ENCODE data around the gene HSPA12A. TPM values are rescaled to one million over a fixed set of nuclear protein-coding genes. Genes with fewer than 3 reads are reported as not detected.
"Not testable (repeated sequence)": the region's sequence is repeated elsewhere in the genome, so short reads cannot be mapped to it uniquely, and the experiment has no call there.

The HSPA12A gene
- polyA plus RNA-seq, 1 donor (not counting 4 experiments of a cell fraction or from before 2014, with no cell fraction given): 8.1 TPM

DNA sequence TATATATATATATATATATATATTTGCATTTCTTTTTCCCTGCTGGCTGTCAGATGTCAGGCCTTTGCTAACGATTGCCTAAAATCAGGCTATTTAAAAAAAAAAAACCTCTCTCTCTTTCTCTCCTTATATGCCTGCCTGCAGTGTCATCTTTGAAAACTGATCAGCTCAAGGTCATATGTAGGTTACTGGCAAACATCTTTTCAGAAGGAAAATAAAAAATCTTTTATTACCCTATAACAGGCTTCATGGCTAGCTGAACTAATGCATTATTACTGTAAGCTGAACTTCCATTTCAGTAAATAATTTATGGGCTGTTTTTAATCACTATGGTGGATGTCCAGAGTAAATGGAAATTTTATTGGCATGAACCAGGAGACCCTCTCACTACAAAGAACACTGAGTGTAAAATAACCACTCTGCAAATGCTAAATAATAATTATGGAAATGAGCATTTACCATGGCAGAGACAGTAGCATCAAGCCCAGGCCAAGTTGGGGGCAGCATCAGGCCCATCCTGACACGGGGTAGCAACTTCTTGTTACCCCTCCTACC is 29.3 kb downstream of the HSPA12A start:
- TF ChIP-seq, protein P1, sequence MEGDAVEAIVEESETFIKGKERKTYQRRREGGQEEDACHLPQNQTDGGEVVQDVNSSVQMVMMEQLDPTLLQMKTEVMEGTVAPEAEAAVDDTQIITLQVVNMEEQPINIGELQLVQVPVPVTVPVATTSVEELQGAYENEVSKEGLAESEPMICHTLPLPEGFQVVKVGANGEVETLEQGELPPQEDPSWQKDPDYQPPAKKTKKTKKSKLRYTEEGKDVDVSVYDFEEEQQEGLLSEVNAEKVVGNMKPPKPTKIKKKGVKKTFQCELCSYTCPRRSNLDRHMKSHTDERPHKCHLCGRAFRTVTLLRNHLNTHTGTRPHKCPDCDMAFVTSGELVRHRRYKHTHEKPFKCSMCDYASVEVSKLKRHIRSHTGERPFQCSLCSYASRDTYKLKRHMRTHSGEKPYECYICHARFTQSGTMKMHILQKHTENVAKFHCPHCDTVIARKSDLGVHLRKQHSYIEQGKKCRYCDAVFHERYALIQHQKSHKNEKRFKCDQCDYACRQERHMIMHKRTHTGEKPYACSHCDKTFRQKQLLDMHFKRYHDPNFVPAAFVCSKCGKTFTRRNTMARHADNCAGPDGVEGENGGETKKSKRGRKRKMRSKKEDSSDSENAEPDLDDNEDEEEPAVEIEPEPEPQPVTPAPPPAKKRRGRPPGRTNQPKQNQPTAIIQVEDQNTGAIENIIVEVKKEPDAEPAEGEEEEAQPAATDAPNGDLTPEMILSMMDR (optimal IDR thresholded peaks at IDR 0.05 in 1 of 3, IDR thresholded peaks at IDR 0.05 in 1 of 3, conservative IDR thresholded peaks at IDR 0.05 in 1 of 3; ENCODE audit: extremely low read depth in 1 of 3, insufficient read depth in 2 of 3, low read length in 3 of 3): no peak
- Histone ChIP-seq H3K36me3 (ENCODE audit: control insufficient read depth in 2 of 2, extremely low read depth in 1 of 2, insufficient read depth in 2 of 2, low read length in 2 of 2) (no peaks in the 10 kb centered on the region), H4K20me1 (ENCODE audit: control insufficient read depth, extremely low read depth, insufficient read depth, low read length) (no peaks in the 10 kb centered on the region), H3K27ac (ENCODE audit: control insufficient read depth, insufficient read depth, low read length) (no peak overlapping the region), H3K79me2 (ENCODE audit: control insufficient read depth, insufficient read depth, low read length) (no peaks in the 10 kb centered on the region), H3K4me2 (ENCODE audit: control insufficient read depth, extremely low read depth, insufficient read depth, low read depth, low read length) (no peak overlapping the region), H3K4me1 (ENCODE audit: control insufficient read depth, extremely low read depth, insufficient read depth, low read length) (no peaks in the 10 kb centered on the region), H3K9me3 (ENCODE audit: control insufficient read depth, low read depth, low read length) (no peaks in the 10 kb centered on the region), H3K9ac (ENCODE audit: control insufficient read depth, extremely low read depth, insufficient read depth, low read length) (no peak overlapping the region), H3K27me3 (ENCODE audit: control insufficient read depth, extremely low read depth, insufficient read depth, low read length) (no peaks in the 10 kb centered on the region), H3K4me3 (ENCODE audit: control insufficient read depth in 2 of 3, extremely low read depth in 1 of 3, insufficient read depth in 2 of 3, low read depth in 1 of 3, low read length in 3 of 3) (no peak overlapping the region), H2AFZ (ENCODE audit: control insufficient read depth, low read length) (no peak overlapping the region), H3K9me1 (ENCODE audit: control insufficient read depth, extremely low read depth, insufficient read depth, low read length) (no peaks in the 10 kb centered on the region)
- dilution Hi-C loops (cut with MboI; ENCODE audit: extremely low pct_ligation_motif_present, low sequenced_read_pairs): no loop called here
- FAIRE-seq (no peak), DNase-seq (ENCODE audit: low read depth, low spot score) (no peak)

DNA sequence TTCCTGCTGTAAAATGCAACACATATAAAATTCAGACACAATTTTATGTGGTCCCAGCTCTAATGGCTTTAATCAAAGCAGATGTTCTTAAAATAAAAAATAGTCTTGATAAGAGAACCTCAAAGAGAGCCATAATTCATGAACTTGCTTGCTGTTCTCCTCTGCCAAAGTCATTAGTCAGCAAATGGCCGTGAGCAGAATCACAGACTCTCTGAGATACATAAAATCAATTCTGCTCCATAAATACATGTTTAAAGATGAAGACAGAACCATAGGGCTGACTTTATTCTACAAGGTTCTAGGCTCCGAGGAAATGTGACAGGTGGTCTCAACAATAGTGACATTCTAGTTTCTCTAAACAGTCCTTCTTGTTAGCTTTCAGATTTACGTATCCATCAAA is 29.8 kb downstream of the HSPA12A start:
- FAIRE-seq: no peak
- H3K36me3 ChIP-seq (ENCODE audit: control insufficient read depth in 2 of 2, extremely low read depth in 1 of 2, insufficient read depth in 2 of 2, low read length in 2 of 2): no peaks in the 10 kb centered on the region
- no peak overlapping the region for H3K9ac ChIP-seq (ENCODE audit: control insufficient read depth, extremely low read depth, insufficient read depth, low read length)
- dilution Hi-C loops (cut with MboI; ENCODE audit: extremely low pct_ligation_motif_present, low sequenced_read_pairs): no loop called here
- H2AFZ ChIP-seq (ENCODE audit: control insufficient read depth, low read length): no peak overlapping the region
- H3K79me2 ChIP-seq (ENCODE audit: control insufficient read depth, insufficient read depth, low read length): no peaks in the 10 kb centered on the region
- DNase-seq (ENCODE audit: low read depth, low spot score): no peak
- H3K27ac ChIP-seq (ENCODE audit: control insufficient read depth, insufficient read depth, low read length): no peak overlapping the region
- H3K9me3 ChIP-seq (ENCODE audit: control insufficient read depth, low read depth, low read length): no peaks in the 10 kb centered on the region
- H3K4me1 ChIP-seq (ENCODE audit: control insufficient read depth, extremely low read depth, insufficient read depth, low read length): no peaks in the 10 kb centered on the region
- H3K9me1 ChIP-seq (ENCODE audit: control insufficient read depth, extremely low read depth, insufficient read depth, low read length): no peaks in the 10 kb centered on the region
- TF ChIP-seq, protein P1 (optimal IDR thresholded peaks at IDR 0.05 in 1 of 3, IDR thresholded peaks at IDR 0.05 in 1 of 3, conservative IDR thresholded peaks at IDR 0.05 in 1 of 3; ENCODE audit: extremely low read depth in 1 of 3, insufficient read depth in 2 of 3, low read length in 3 of 3): no peak
- TF ChIP-seq EZH2 (IDR thresholded peaks at IDR 0.05; ENCODE audit: low read length): no peak
- H4K20me1 ChIP-seq (ENCODE audit: control insufficient read depth, extremely low read depth, insufficient read depth, low read length): no peaks in the 10 kb centered on the region
- no peak overlapping the region for H3K4me2 ChIP-seq (ENCODE audit: control insufficient read depth, extremely low read depth, insufficient read depth, low read depth, low read length)
- no peak overlapping the region for H3K4me3 ChIP-seq (ENCODE audit: control insufficient read depth in 2 of 3, extremely low read depth in 1 of 3, insufficient read depth in 2 of 3, low read depth in 1 of 3, low read length in 3 of 3)
- H3K27me3 ChIP-seq (ENCODE audit: control insufficient read depth, extremely low read depth, insufficient read depth, low read length): no peaks in the 10 kb centered on the region

- dilution Hi-C loops (cut with MboI; ENCODE audit: extremely low pct_ligation_motif_present, low sequenced_read_pairs); H3K9me1 ChIP-seq (ENCODE audit: control insufficient read depth, extremely low read depth, insufficient read depth, low read length); H3K79me2 ChIP-seq (ENCODE audit: control insufficient read depth, insufficient read depth, low read length); H4K20me1 ChIP-seq (ENCODE audit: control insufficient read depth, extremely low read depth, insufficient read depth, low read length); H3K4me2 ChIP-seq (ENCODE audit: control insufficient read depth, extremely low read depth, insufficient read depth, low read depth, low read length); H3K9ac ChIP-seq (ENCODE audit: control insufficient read depth, extremely low read depth, insufficient read depth, low read length); H3K4me3 ChIP-seq (ENCODE audit: control insufficient read depth in 2 of 3, extremely low read depth in 1 of 3, insufficient read depth in 2 of 3, low read depth in 1 of 3, low read length in 3 of 3); H3K27ac ChIP-seq (ENCODE audit: control insufficient read depth, insufficient read depth, low read length); DNase-seq (ENCODE audit: low read depth, low spot score); H3K9me3 ChIP-seq (ENCODE audit: control insufficient read depth, low read depth, low read length); H3K4me1 ChIP-seq (ENCODE audit: control insufficient read depth, extremely low read depth, insufficient read depth, low read length); H2AFZ ChIP-seq (ENCODE audit: control insufficient read depth, low read length); H3K36me3 ChIP-seq (ENCODE audit: control insufficient read depth in 2 of 2, extremely low read depth in 1 of 2, insufficient read depth in 2 of 2, low read length in 2 of 2); FAIRE-seq; H3K27me3 ChIP-seq (ENCODE audit: control insufficient read depth, extremely low read depth, insufficient read depth, low read length): not testable (repeated sequence)
Observed at GRCh38 chr10:116711803-116712202, 30.6 kb downstream of the HSPA12A start.

Measured in keratinocyte (primary cell).